GM19351 (cell line): ENCODE data around the gene PMEPA1.

Experiments used
- ATAC-seq: cut with Tn5 transposase; IDR thresholded peaks from one replicate; pipeline ENCODE4 v1.9.1; 2021; ENCODE audit warnings: mild to moderate bottlenecking, moderate library complexity; ENCODE audit not compliant: unreplicated experiment

Gene PMEPA1

GRCh38 chr20:57627339-57627738 is 82.5 kb downstream of the PMEPA1 start:
- no peak for ATAC-seq

DNA sequence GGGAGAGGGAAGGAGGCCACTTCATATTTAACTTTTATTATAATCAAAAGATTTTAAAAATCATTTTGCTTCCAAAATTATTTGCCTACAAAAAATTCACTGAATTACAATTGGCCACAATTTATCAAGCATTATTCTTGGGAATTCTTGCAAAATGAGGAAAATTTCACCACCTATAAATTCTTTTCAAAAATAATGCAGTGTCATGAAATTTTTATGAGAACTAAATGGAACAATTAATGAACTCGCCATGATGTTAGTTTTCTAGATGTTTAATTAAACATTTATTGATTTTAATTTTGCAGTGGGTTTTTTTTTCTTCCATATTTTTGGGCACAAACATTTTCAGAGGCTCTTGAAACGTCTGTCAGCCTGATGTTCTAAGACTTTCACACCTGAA is 83.8 kb downstream of the PMEPA1 start:
- no peak for ATAC-seq

GRCh38 chr20:57625181-57625958 is 84.4 kb downstream of the PMEPA1 start:
- ATAC-seq = no peak

GRCh38 chr20:57624124-57624523 is 85.7 kb downstream of the PMEPA1 start:
- ATAC-seq = no peak

DNA sequence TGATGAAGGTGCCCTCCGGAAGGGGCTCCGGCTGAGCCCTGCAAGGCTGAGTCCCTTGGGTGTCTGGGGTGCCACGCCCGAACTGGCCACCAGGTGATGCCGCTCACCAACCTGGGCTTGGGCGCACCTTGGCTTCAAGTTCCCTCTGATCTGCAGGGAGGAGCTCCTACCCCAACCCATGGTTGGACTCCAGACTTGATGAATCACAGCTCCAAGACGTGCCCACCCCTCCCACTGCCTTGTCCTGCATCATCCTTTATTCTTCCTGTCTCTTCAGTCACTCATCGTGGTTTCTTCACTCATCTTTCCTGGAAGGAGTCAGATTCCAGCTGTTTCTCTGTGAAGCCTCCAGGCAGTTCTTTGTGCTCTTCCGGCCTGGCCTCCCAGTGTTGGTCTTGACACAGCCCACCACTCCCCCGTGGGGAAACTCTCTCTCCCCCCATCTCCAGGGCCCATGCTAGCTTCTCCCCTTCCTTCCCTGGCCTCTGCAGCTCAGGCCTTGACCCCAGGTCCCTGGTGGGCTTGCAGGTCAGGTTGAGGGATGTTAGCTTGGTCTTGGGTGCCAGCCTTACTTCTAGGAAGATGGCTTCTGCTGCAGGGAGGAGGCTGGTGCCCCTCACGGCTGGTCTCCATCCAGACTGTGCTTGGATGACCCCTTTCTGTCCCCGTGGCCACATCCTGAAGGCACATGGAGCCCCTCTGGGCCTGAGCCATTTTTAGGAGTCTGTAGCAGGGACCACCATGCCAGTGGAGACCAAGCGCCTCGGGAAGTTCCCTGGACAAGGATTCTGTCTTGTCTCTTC is 87.0 kb downstream of the PMEPA1 start:
- peak; percentile 24 for ATAC-seq

DNA sequence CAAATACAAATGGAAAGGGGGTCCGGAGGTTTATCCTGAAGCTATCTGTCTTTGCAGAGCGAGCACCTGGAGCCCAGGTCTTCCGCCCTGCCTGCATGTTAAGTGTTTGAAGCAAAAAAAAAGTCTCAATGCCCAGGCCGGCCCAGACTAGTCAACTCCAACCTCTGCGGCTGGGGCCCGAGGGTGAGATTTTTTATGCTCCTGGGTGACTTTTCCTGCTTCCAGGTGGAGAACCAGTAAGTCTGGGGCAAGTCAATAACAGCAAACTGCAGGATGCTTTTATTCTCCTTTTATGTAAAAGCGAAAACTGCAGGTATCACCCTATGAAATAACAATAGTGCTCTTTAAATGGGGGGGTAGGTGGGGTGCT is 87.6 kb downstream of the PMEPA1 start:
- no peak for ATAC-seq

DNA sequence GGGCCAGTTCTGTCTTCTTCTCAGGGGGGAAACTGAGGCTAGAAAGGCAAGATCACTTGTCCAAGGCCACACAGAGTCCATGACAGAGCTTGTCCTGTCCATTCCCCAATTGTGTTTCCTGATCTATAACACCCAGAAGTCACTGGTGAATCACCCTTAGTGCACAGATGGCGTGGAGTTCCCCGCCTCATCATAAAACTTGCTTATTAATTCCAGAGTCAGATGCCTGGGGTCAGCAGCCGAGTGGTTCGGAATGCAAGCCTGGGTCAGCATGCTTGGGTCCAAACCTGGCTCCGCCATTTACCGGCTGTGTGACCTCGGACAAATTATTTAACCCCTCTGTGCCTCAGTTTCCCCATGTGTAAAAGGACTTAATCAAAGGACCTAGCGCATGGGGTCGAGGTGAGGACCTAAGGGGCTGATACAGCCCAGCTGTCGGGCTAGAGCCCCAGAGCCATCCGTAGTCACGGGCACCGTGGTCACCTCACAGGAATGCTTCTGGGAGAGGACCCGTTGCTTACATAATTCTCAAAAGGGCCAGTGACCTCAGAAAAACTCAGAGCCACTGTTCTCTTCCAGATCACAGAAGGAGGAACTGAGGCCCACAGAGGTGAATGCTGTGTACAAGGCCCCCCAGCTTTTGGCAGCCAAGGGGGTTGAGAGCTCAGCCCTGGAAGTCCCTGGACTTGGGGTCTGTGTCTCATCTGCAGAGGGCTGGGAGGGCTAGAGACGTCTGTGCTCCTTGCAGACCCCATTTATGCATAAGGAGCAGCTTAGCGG is 88.2 kb downstream of the PMEPA1 start:
- ATAC-seq = no peak

- no peak for ATAC-seq
Measured at GRCh38 chr20:57620999-57621398, 88.8 kb downstream of the PMEPA1 start.

DNA sequence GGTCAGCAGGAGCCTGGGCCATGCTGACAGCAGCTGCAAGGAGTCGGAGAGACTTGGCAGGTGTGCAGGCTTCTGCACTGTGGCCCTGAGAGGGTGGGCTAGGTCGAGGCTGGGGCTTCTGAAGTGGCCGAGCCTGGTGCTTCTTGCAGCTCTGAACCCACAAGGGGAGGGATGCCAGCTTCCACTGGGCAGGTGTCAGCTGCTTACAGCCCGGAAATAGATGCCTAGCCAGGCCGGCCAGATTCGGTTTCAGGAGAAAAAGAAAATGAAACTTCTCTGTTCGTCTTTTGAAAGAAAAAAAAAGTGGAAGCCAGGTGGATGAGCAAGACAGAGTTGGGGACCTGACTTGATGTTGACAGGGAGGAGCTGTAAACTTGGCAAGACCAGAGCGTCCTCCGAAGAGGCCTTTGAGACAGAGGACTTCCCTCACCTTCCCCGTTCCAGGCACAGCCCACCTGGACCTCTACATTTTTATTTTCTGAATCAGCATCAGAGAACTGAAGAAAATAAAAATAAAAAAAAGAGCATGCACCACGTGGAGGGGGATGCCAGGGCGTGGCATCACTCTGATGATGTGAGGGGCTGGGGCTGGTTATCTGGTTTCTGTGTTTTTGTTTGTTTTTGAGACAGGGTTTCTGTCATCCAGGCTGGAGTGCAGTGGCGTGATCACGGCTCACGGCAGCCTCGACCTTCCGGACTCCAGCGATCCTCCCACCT is 89.4 kb downstream of the PMEPA1 start, which contains the start of gene ZBP1:
Gene ZBP1, minus strand, starts transcription at position 153 of the 717 bp plus-strand sequence. Its CDS starts 131 bp downstream, at position 22.
- peak; percentile 47 for ATAC-seq

DNA sequence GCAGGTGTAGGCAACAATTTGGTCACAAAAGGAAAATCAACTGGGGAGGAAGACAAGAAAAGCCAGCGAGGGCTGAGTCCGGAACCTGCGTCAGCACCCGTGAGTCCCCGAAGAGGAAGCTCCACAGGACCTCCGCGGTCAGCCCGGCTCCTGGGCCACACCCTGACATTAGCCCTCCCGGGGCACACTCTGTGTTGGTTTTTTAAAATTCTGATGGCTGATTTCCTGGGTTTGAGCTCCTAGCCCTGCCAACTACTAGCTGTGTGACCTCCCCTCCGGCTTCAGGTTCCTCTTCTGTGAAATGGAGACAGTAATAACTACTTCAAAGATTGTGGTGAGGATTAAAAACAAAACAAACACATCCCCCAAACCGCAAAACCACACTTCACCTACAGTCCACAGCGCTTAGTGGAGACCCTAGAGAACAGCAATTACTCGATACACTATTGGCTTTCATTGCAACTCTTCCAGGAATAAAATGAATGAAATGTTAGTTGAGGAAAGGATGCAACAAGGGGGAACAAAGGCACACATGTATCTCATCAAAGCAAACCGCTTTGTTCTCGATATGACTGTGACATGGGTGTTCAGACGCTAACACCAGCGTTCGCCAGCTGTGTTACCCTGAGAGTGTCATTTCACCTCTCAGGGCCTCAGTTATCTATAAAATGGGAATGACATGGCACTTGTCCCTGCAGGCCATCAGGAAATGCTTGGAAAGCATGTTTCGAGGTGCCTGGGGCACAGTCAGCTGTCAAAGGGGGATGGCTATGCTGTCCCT is 90.6 kb downstream of the PMEPA1 start:
- ATAC-seq = peak; percentile 72

DNA sequence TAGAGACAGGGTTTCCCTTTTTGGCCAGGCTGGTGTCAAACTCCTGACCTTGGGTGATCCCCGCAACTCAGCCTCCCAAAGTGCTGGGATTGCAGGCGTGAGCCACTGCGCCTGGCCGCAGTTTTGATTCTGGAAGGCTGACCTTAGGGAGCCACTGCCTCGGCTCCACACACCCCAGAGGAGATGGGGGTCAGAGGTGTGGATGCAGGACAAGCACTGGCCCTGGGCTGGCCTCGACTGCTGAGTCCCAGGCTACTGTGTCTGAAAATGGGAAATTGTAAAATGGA is 91.1 kb downstream of the PMEPA1 start:
- ATAC-seq = peak; percentile 0

DNA sequence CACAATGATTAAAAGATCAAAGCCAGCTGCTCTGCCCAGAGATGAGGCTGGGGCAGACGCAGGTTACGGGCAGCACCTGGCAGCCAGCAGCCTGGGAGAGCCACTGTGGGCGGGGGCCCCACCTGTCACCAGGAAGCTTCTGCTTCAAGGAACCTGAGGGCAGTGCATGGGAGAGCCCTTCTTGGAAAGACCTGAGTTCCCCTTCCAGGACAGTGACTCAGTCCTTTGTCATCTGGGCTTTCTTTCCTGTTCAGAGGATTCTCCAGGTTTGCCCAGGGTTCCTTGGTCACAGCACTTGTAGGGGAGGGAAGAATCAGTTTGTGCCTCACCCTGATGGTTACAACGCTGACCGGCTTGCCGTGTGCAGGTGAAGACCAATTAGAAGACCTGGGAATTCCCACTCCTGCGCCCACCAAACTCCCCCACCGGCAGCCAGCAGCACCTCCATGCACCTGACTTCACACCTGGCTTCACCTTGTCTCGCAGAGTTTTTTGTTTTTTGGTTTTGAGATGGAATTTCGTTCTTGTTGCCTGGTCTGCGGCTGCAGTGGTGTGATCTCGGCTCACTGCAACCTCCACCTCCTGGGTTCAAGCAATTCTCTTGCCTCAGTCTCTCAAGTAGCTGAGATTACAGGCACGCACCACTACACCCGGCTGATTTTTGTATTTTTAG is 91.6 kb downstream of the PMEPA1 start:
- ATAC-seq = no peak

DNA sequence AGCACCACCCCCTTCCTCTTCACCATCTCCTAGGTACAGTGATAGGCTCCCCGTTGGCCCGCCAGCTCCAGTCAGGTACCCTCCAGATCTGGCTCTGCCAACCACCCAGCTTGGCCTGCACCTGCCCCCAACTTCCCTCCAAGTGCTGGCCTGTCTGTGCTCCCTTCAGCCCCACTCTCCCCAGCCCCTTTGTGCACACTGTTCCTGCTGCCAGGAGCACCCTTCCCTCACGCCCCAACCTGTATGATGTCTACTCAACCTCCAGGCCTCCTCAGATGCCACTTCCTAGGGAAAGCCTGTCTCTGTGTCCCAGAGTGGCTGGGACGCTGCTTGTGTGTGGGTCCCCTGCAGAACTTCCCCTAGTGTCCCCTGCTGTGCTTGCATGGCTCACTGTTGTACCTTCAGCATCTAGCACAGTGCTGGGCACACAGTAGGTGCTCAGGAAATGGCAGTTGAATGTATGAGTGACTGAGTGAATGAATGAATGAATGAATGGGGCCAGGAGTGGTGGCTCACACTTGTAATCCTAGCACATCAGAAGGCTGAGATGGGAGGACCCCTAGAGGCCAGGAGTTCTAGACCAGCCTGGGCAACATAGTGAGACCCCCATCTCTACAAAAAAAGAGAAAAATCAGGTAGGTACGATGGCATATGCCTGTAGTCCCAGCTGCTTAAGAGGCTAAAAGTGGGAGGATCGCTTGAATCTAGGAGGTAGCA is 92.6 kb downstream of the PMEPA1 start:
- no peak for ATAC-seq

- no peak for ATAC-seq
Measured at GRCh38 chr20:57616143-57616951, 93.5 kb downstream of the PMEPA1 start.

GRCh38 chr20:57615445-57615811 is 94.4 kb downstream of the PMEPA1 start:
- ATAC-seq = no peak

DNA sequence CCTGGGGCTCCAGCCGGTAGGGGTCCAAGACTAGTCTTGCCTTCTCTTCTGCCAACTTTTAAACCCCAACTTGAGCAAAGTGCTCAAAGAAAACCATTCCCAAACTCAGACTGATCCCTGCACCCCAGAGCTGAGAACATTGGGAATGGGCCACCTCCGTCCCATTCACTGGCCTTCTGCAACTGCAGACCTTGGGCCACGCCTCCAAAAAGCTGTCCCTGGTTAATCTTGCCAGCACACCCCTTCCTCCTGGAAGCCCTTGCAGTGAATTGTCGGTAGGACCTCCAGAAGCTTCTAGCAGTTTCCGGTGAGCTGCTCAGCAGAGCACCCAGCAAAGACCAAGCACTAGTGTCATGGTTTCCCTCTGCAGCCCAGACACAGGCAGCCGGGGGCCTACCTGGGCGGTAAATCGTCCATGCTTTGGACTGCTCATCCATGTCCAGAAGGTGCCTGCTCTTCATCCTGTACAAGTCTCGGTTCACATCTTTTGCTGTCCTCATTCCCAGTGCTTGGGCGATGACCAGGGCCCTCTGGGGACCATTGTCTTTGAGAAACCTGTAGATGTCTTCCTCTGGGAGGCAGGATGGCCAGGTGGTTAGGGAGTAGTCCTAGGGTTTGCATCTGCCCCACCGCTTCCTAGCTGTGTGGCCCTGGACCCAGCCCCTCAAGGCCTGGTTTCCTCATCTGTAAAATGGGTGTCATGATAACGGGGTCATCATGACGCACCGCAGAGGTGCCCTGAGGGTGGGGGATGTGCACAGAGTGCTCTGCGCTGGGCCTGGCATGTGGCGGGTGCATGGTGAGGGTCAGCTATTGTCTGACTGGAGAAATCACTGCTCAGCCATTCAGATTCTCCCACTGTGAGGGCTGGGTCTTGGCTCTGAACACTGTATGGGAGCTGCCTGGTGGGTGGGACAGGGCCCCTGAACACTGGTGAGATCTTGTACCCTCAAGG is 95.0 kb downstream of the PMEPA1 start:
- ATAC-seq = no peak

DNA sequence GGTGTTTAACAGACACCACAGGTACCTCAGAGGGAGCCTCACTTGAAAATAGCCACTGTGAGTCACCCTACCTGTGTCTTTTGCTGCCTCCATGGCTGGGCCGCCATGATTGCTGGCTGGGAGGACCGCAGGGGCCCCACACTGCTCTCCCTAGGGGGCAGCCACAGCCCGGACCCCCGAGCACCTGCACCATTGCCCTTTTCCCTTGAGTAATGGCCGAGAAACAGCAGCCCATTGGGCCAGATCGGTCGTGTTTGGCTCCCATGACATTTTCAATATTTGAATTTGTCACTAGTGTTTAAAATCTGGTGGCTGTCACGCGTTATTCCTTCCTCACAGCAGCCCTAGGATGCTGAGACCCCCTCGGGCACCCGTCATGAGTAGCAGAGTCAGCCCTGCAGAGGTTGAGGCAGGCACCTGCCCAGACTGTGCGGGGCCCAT is 96.3 kb downstream of the PMEPA1 start:
- no peak for ATAC-seq
